ENCODE measurements around the gene ZNF829.

The ZNF829 gene

GRCh38 chr19:36851898-36852297 is 64.2 kb downstream of the ZNF829 start:
- POLR2A ChIA-PET (ENCODE audit: low non-redundant PET): no interaction called here
- CTCF ChIA-PET: no interaction called here
- DNase-seq (ENCODE audit: low spot score): no peak
- no peak for TF ChIP-seq CTCF (conservative IDR thresholded peaks at IDR 0.05; ENCODE audit: low read depth)
- no peak overlapping the region for H3K27ac ChIP-seq

- ChIA-PET CTCF (interaction anchor here (1.2 kb wide), 1 partner anchor 30 kb away, joined by 3 read pairs; no protein-coding TSS in a partner anchor), POLR2A (ENCODE audit: low non-redundant PET) (interaction anchor here (0.9 to 1.3 kb wide), 2 partner anchors 13 to 367 kb away, joined by 3 to 4 read pairs; partner anchors contain the start of gene ZNF383)
- peak within 1 kb of the TSS; percentile 75 for H3K27ac ChIP-seq
- peak; percentile 81 for DNase-seq (ENCODE audit: low spot score)
- TF ChIP-seq CTCF (conservative IDR thresholded peaks at IDR 0.05; ENCODE audit: low read depth): no peak
Measured at GRCh38 chr19:36850559-36851442, 65.3 kb downstream of the ZNF829 start, which contains the start of gene ZNF345. Gene ZNF345 (plus strand): TSS chr19:36850876. CDS start chr19:36876831, 25,955 bp downstream.

- CTCF ChIA-PET: interaction anchor here (1.2 kb wide), 1 partner anchor 31 kb away, joined by 3 read pairs; no protein-coding TSS in a partner anchor
- POLR2A ChIA-PET (ENCODE audit: low non-redundant PET): interaction anchor here (0.7 to 1.3 kb wide), 3 partner anchors 12 to 478 kb away, joined by 3 to 4 read pairs (median 3); partner anchors contain the start of gene ZNF383
- DNase-seq (ENCODE audit: low spot score): peak; percentile 82
- TF ChIP-seq CTCF (conservative IDR thresholded peaks at IDR 0.05; ENCODE audit: low read depth): no peak
- H3K27ac ChIP-seq: peak overlapping the region; percentile 75
Measured at GRCh38 chr19:36849701-36850558, 66.2 kb downstream of the ZNF829 start.

GRCh38 chr19:36847968-36848367 is 68.1 kb downstream of the ZNF829 start:
- H3K27ac ChIP-seq: no peak overlapping the region
- TF ChIP-seq CTCF (conservative IDR thresholded peaks at IDR 0.05; ENCODE audit: low read depth): no peak
- ChIA-PET POLR2A (ENCODE audit: low non-redundant PET) (no interaction called here), CTCF (no interaction called here)
- no peak for DNase-seq (ENCODE audit: low spot score)

- peak overlapping the region; percentile 85 for H3K27ac ChIP-seq
- TF ChIP-seq CTCF (conservative IDR thresholded peaks at IDR 0.05; ENCODE audit: low read depth): no peak
- DNase-seq (ENCODE audit: low spot score): no peak
- POLR2A ChIA-PET (ENCODE audit: low non-redundant PET): no interaction called here
- CTCF ChIA-PET: no interaction called here
Measured at GRCh38 chr19:36838784-36839324, 77.2 kb downstream of the ZNF829 start.
